Right atrium auricular region (tissue), 2 donors: ENCODE measurements around the gene TUBB3. TPM values are rescaled to one million over a fixed set of nuclear protein-coding genes. Genes with fewer than 3 reads are reported as not detected.
"Not testable (repeated sequence)": the region's sequence is repeated elsewhere in the genome, so short reads cannot be mapped to it uniquely, and the experiment has no call there.

ENCODE experiments used
- DNase-seq: peaks from one replicate; pipeline ENCODE4 v3.0.0-alpha.2; 2019; ENCODE audit warnings: low spot score
- H3K27ac ChIP-seq, 2 donors: fragments of 200-600 bp; sonication (generic); 1 replicate in 1 of 2; 2 replicates in 1 of 2; pipeline ENCODE4 v1.5.1; 2016 to 2019
- H3K27me3 ChIP-seq, 2 donors: fragments of 200-600 bp; sonication (generic); one replicate each; pipeline versions ENCODE4 v1.5.1 to v1.6.0; 2017 to 2019
- H3K36me3 ChIP-seq: fragments of 200-600 bp; sonication (generic); one replicate; pipeline ENCODE4 v1.5.1; 2016
- H3K4me1 ChIP-seq, 2 donors: fragments of 200-600 bp; sonication (generic); one replicate each; pipeline versions ENCODE4 v1.5.1 to v1.6.0; 2017 to 2019
- H3K4me3 ChIP-seq, 2 donors: fragments of 200-600 bp; sonication (generic); 1 replicate in 1 of 2; 2 replicates in 1 of 2; pipeline ENCODE4 v1.5.1; 2017 to 2019; ENCODE audit warnings: mild to moderate bottlenecking in 1 of 2, moderate library complexity in 1 of 2
- H3K9me3 ChIP-seq, 2 donors: fragments of 200-600 bp; sonication (generic); one replicate each; pipeline ENCODE4 v1.5.1; 2019
- total RNA-seq, 2 donors: library from RNA; depleted of rRNA; stranded (reverse); fragments of >200 nt; gene quantifications; one replicate each; pipeline ENCODE4 v1.1.0, GENCODE V29; 2016
- TF ChIP-seq, protein P1 (sequence below), 2 donors: fragments of 200-600 bp; sonication (generic); IDR thresholded peaks; one replicate each; pipeline ENCODE4 v1.5.1; 2019; ENCODE audit warnings: antibody characterized with exemption in 2 of 2

Gene TUBB3
- total RNA-seq, 2 donors from 2014 or later = 2.2 to 6.4 TPM

DNA sequence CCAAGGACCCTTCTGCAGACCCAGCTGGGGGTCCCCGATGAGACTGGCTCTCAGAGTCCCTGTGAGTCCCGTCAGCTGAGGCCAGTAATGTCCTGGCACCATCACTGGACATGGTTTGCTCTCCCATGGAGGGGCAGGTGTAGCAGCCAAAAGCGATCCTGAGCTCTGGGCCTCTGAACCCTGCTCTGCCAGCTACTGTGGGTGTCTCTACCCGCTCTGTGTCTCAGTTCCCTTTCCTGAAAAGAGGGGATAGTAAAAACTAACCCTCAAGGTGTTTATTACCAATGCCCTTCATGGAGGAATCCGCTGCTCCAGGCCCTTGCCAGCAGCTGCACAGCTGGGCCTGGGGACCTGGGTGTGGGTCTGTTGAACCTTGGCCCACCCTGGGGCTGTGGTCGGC, 8.8 kb downstream of the TUBB3 start:
- no peak overlapping the region for H3K27ac ChIP-seq
- H3K27me3 ChIP-seq = no peaks in the 10 kb centered on the region
- H3K36me3 ChIP-seq = no peaks in the 10 kb centered on the region
- no peaks in the 10 kb centered on the region for H3K4me1 ChIP-seq
- no peak overlapping the region for H3K4me3 ChIP-seq
- TF ChIP-seq, protein P1, sequence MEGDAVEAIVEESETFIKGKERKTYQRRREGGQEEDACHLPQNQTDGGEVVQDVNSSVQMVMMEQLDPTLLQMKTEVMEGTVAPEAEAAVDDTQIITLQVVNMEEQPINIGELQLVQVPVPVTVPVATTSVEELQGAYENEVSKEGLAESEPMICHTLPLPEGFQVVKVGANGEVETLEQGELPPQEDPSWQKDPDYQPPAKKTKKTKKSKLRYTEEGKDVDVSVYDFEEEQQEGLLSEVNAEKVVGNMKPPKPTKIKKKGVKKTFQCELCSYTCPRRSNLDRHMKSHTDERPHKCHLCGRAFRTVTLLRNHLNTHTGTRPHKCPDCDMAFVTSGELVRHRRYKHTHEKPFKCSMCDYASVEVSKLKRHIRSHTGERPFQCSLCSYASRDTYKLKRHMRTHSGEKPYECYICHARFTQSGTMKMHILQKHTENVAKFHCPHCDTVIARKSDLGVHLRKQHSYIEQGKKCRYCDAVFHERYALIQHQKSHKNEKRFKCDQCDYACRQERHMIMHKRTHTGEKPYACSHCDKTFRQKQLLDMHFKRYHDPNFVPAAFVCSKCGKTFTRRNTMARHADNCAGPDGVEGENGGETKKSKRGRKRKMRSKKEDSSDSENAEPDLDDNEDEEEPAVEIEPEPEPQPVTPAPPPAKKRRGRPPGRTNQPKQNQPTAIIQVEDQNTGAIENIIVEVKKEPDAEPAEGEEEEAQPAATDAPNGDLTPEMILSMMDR (IDR thresholded peaks at IDR 0.05) = no peak
- H3K9me3 ChIP-seq = no peaks in the 10 kb centered on the region
- no peak for DNase-seq

DNA sequence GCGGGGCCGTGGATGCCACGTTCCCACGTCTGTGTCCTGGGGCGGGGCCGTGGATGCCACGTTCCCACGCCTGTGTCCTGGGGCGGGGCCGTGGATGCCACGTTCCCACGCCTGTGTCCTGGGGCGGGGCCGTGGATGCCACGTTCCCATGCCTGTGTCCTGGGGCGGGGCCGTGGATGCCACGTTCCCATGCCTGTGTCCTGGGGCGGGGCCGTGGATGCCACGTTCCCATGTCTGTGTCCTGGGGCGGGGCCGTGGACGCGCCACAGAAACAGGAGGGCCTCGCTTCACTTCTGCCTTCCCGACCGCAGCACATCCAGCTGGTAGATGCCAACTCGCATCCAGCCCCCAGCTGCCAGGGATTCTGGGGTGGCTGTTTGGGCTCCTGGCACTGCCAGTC, 10.9 kb downstream of the TUBB3 start:
- H3K27me3 ChIP-seq, H3K36me3 ChIP-seq, DNase-seq, H3K4me1 ChIP-seq, H3K4me3 ChIP-seq, H3K27ac ChIP-seq, H3K9me3 ChIP-seq: not testable (repeated sequence)

GRCh38 chr16:89934611-89935553, 11.7 kb downstream of the TUBB3 start:
- Histone ChIP-seq H3K36me3 (no peaks in the 10 kb centered on the region), H3K9me3 (no peaks in the 10 kb centered on the region), H3K4me1 (no peaks in the 10 kb centered on the region), H3K27ac (no peak overlapping the region), H3K4me3 (no peak overlapping the region), H3K27me3 (no peaks in the 10 kb centered on the region)
- TF ChIP-seq, protein P1 (IDR thresholded peaks at IDR 0.05) = no peak
- DNase-seq = no peak

GRCh38 chr16:89935620-89936019, 12.5 kb downstream of the TUBB3 start:
- DNase-seq, H3K4me3 ChIP-seq: not testable (repeated sequence)

DNA sequence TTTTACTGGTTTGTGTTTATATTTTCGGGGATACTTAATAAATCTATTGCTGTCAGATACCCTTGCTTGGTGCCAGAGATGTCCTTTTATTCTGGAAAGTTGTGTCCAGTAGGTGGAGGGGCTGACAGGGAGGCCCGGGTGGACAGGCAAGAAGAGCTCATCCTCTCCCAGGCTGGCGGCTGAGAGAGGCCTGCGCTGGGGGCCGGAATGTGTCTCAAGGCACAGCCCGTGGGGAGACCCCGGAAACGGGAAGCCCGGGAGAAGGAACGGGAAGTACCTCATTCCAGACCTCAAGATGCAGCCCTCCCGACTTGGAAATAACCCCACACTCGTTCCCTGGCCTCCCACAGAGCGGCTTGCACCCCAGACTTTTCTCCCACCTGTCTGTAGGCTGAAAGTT, 12.9 kb downstream of the TUBB3 start:
- Histone ChIP-seq H3K4me1 (no peaks in the 10 kb centered on the region), H3K9me3 (no peaks in the 10 kb centered on the region), H3K36me3 (no peaks in the 10 kb centered on the region), H3K27ac (no peak overlapping the region), H3K27me3 (no peaks in the 10 kb centered on the region), H3K4me3 (no peak overlapping the region)
- TF ChIP-seq, protein P1 (IDR thresholded peaks at IDR 0.05) = no peak
- DNase-seq = no peak

More at GRCh38 chr16:89935620-89936019, 12.5 kb downstream of the TUBB3 start:
- H3K4me1 ChIP-seq, H3K27me3 ChIP-seq, H3K27ac ChIP-seq, H3K36me3 ChIP-seq, H3K9me3 ChIP-seq: not testable (repeated sequence)

- no peaks in the 10 kb centered on the region for H3K36me3 ChIP-seq
- no peak overlapping the region for H3K4me3 ChIP-seq
- TF ChIP-seq, protein P1 (IDR thresholded peaks at IDR 0.05) = no peak
- no peaks in the 10 kb centered on the region for H3K27me3 ChIP-seq
- H3K4me1 ChIP-seq = no peaks in the 10 kb centered on the region
- H3K27ac ChIP-seq = no peak overlapping the region
- no peak for DNase-seq
- H3K9me3 ChIP-seq = no peaks in the 10 kb centered on the region
Observed at GRCh38 chr16:89936508-89936907, 13.4 kb downstream of the TUBB3 start.

GRCh38 chr16:89936981-89937380, 13.8 kb downstream of the TUBB3 start:
- Histone ChIP-seq H3K4me3 (no peak overlapping the region), H3K27ac (no peak overlapping the region), H3K4me1 (no peaks in the 10 kb centered on the region), H3K9me3 (no peaks in the 10 kb centered on the region), H3K27me3 (no peaks in the 10 kb centered on the region), H3K36me3 (no peaks in the 10 kb centered on the region)
- TF ChIP-seq, protein P1 (IDR thresholded peaks at IDR 0.05) = no peak
- no peak for DNase-seq
